NCI-H748 (cell line): ENCODE results near the gene PLOD3.

ENCODE experiments used
- DNase-seq: peaks from one replicate; lab custom pipeline; 2025; ENCODE audit not compliant: unreplicated experiment; lab: John Stamatoyannopoulos, UW

The PLOD3 gene

DNA sequence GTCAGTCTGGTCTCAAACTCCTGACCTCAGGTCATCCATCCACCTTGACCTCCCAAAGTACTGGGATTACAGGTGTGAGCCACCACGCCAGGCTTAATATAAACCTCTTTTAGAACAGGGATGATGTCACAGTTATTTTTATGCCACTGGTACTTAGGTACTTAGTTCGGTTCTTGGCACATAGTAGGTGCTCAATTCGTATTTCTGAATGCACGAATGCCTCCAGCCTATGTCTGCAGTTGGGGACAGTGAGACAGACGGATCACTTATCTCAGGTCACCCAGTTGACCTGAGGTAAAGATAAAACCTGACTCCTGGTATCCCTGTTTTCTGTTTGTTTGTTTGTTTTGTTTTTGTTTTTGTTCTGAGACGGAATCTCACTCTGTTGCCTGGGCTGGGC lies 31.2 kb downstream of the PLOD3 start:
- DNase-seq = no peak

DNA sequence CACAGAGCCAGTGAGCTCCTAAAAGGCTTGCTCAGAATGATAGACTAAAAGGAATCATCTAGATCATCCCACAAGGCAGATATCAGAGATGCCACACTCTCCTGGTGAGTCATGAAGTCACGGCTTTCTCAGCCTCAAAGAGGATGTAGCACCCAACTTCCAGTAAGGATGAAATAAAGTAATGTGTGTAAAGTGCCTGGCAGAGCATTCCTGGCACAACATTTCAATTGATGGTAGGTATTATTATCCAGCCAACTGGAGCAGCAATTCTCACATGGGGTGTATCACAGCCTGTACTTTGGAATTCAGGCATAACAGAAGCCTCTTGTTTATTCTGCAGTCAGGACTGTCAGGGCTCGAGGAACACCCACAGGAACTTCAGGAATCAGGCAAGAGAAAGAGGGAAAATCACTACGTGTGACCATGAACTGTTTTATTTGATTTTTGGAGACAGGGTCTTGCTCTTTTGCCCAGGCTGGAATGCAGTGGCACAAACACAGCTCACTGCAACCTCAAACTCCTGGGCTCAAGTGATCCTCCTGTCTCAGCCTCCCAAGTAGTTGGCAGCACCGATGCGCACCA lies 32.0 kb downstream of the PLOD3 start:
- DNase-seq = no peak

DNA sequence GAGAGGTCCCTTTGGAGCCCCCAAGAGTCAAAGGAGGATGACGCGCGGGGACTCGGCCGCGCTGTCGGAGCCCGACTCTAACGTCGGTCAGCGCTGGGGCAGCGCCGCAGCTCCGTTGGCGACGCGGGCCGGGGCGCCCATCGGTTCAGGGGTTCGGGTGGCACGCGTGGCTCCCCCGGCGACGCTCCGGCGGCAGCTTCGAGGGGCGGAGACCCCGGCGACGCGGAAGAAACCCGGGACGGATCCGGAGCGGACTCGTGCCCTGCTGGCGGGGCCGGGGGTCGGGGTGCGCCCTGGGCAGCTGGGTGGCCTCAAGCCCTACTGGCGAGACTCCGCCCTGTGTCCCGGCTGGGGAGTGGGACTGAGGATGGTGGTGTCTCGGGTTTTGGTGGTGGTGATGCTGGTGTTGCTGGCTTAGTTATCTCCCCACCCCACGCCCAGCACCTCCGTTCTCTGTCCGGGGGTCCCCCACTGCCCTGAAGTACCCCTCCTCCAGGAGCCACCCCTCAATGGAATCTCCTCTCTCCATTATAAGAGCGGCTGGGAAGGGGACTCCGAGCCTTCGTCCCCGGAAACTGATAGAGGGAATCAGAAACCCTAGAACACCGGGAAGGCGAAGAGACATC lies 37.1 kb downstream of the PLOD3 start, which contains the start of gene NAT16:
TSS of gene NAT16 (minus strand) at position 164 of the 626 bp plus-strand sequence. CDS start 5,486 bp downstream, outside the sequence.
- DNase-seq = no peak

DNA sequence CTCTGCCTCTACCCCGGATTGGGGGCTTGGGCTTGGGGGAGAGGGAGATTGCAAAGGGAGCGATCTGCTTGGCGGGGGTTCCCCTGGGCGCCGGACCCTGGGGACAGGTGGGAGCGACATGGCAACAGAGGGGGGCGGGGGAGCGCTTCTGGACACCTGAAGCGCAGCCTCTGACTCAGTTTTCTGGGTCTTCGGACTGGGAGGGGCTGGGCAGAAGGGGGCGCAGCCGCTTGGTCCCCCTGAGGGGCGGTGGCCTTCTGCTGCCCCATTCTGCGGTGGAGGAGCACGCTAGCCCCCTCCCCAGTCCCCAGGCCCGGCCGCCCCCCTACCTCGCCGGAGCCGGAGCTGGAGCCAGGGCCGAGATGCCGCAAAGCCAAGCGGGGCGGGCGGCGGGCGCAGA lies 37.7 kb downstream of the PLOD3 start:
- DNase-seq = peak; percentile 27

DNA sequence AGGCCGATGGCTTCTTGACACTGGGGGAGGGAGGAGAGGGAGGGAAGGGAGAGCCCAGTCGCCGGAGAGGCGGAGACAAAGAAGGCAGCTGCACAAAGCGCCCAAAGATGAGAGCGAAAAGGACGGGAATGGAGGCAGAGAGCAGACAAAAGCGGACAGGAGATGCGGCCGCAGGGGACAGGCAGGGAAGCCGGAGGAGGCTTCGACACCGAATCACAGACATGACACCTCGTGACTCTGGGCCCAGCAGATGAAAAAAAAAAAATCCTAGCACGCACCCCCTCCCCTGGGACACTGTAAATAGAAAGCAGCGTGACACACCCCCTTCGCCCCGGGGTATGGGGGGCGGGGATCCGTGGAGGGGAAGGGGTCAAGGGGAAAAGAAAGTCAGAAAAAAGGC lies 38.3 kb downstream of the PLOD3 start:
- DNase-seq = peak; percentile 69

DNA sequence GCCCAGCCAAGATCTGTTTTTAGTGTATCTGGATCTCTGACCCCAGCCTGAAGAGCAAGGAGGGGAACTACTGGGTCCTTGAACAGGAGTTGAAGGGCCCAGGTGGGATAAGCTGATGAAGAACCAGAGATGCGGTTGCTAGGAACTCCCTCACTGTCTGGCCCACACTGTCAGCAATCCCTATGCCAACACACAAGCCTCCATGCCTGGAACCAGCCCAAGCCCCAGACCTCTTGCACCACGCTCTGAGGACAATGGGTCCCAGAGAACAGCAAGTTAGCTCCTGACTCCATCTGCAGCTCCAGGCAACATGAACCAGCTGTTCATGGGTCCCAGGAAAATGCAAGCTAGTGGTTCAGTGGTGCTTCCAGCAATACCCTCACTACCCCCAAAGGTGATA lies 39.7 kb downstream of the PLOD3 start:
- DNase-seq = no peak

DNA sequence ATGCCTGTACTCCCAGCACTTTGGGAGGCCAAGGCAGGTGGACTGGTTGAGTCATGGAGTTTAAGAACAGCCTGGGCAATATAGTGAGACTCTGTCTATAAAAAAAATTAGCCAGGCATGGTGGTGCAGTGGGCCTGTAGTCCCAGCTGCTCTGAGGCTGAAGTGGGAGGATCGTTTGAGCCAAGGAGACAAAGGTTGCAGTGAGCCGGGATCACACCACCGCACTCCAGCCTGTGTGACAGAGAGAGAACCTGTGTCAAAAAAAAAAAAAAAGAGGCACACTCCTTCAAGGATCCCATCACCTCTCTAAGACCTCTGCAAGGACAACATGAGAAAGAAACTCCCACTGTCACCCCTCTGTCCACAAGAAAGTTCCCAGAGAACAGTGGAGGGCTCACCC lies 41.7 kb downstream of the PLOD3 start:
- no peak for DNase-seq

DNA sequence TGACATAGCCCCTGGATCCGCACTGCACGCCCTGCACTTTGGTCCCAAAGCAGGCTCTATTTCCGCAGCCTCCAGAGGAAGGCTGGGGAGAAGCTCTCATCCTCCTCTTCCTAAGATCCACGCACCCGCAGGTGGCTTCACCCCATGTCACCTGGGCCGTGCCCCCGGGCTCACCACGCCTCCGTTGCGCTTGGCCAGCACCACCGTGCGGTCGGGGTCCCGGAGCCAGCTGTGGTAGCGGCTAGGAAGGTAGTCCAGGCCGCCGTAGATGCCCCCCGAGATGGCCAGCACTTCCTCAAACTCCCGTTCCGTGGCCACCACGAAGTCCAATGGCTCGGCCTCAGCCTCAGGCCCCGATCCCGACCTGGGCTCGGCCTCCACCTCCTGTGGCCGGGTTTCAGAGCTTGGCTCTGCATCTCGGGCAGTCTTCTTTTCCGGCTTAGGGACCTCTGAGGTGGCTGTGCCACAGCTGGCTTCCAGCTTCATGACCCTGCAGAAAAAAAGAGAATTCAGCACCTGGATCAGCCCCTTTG lies 43.0 kb downstream of the PLOD3 start:
- no peak for DNase-seq

DNA sequence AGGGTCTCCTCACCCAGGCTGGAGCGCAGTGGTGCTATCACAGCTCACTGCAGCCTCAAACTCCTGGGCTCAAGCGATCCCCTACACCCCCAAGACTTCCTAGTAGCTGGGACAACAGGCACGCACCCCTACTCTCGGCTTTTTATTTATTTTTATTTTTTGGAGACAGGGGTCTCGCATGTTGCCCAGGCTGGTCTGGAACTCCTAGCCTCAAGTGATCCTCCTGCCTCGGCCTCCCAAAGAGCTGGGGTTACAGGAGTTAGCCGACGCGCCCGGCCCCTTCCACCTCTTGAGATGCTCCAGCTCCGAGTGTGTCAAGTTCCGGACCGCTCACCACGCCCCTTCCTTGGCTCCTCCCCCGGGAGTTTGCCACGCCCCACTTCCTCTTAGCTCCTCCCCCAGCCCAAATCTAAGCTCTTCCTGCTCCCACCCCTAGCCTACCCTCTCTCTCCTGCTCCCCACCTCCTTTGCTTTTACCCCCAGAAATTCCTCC lies 43.6 kb downstream of the PLOD3 start:
- peak; percentile 39 for DNase-seq

- peak; percentile 77 for DNase-seq
These were observed 44.3 kb downstream of the PLOD3 start for GRCh38 chr7:101172854-101173751.

DNA sequence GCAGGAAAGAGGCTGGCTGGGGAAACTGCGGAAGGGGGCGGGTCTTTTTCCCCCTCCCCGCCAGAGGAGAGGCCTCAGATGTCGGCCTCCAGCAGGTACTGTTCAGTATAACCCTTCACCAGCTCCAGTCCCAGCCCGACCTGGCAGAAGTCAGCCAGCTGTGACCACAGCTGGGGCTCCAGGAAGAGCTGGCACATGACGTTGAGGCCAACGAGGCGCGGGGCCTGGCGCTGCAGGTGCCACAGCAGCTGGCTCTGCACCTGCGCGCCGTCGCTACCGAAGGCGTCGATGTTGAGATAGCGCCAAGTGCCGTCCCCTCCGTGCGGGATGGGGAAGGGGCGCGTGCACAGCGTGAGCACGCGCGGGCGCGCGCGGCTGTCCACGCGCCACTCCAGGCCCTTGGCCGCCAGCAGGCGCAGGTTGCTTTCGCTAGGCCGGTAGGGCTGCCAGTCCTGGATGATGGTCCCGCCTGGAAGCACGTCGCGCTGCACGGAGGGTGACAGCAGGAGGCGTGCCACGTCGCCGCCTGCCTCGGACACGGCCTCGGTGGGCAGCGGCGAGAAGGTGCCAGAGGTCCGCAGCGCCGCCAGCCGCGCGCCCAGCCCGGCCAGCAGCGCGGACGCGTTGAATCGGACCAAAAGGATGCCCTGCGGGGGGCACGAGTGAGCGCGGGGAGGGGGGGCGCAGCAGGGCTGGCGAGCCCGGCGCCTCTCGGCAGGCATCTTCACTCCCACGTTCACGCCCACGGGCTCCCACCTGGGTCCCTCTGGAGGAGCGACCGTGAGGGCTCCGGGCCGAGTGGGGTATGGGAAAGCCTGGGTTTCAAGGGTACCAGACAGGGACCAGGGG lies 45.2 kb downstream of the PLOD3 start:
- DNase-seq = peak; percentile 76

DNA sequence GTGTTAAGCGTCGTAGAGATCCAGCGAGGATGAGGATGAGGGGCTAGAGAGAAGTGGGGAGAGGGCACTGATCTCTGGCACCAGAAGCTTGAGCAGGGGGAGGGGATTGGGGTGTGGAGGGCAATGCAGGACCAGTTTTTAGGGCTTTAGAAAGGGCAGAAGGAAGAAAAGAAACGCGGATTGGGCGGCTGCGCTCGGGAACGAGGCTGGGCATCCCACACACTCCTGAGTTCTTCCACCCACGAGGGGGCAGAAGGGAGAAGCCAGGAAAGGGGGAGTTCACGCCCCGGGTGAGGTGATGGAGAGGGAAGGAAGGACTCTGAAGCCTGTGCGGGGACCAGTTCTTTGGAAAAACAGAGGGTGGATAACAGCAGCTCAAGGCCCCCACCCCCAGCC lies 45.9 kb downstream of the PLOD3 start:
- DNase-seq = peak; percentile 29

DNA sequence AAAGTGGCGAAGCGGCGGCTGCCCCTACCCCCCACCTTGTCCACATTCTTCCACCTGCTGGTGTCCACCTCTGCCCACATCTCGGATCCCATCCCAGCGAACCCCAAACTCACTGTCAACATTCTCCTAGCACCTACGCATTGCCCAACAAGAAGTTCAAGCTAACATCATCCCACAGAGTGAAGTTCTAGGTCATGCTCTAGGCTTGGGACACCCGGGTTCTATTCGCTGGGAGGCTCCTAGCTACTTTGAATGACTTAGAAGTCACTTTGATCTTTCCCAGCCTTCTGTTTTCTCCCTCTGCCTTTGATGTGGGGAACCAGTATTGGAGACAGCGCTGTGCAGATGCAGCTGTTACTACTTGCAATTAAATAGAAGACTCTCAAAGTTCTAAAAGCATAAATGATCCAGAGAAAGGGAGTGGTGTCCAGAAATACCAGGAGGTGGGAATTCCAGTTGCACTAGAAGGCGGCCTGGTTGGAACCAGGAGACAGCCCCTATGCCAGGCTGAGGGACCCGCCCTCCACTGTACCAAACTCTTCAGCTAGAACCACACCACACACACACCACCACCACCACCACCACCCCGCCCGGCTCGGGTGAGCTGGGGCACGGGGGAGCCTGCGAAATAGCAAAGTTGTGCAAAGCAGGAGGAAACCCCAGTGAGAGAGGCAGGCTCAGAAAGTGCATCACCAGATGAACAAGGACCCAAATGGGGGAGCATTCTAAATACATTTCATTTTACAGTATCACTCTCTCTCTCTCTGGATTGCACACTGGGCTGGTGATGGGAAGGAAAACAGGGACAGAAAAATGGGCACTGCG lies 46.6 kb downstream of the PLOD3 start:
- DNase-seq = no peak

DNA sequence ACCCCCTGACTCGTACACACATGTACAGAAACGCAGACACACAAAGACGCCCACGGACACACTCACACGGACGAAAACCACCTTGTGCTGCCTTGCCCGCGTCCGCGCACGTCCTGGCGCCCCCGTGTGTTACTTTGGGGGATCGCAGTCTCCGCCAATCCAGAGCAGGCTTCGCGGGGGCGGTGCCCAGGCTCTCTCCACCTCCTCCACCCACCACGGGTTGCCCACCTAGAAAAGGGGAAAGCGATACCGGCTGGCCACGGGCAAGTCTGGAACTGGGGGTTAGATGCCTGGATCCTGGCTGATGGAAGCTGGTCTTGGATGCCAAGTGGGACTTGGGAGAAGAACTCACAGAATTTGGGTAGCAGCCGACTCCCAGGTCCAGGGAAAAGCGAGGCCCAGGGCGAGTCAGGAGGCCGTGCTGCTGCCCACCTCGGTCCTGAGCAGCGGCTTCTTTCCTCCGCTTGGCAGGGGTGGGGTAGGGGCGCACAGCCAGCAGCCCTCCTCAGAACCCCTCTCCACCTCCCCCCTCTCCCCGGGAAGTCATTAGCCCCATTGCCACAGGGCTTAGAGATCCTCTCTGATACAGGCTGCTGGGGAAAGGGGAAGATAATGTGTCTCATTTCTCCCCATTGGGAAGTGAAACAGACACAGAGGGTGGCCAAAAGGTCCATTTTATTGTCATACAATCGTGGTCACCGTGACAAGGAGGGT lies 47.4 kb downstream of the PLOD3 start:
- peak; percentile 71 for DNase-seq

GRCh38 chr7:101169110-101169837 lies 48.1 kb downstream of the PLOD3 start:
- peak; percentile 59 for DNase-seq

- no peak for DNase-seq
These were observed 48.9 kb downstream of the PLOD3 start for GRCh38 chr7:101168412-101169049.

GRCh38 chr7:101167645-101168411 lies 49.6 kb downstream of the PLOD3 start:
- DNase-seq = no peak
